Ishikawa (cell line): Measurements from ENCODE around the gene SENP5.

ENCODE experiments used
- CEBPB ChIP-seq: IDR thresholded peaks from 2 replicates; pipeline ENCODE4 v1.6.1; 2012
- EGR1 ChIP-seq: IDR thresholded peaks from 2 replicates; pipeline ENCODE4 v1.6.1; 2012
- NFIC ChIP-seq: IDR thresholded peaks from 2 replicates; pipeline ENCODE4 v1.6.1; 2012
- TAF1 ChIP-seq: IDR thresholded peaks from 2 replicates; pipeline ENCODE4 v1.6.1; 2012; ENCODE audit warnings: low read depth, mild to moderate bottlenecking
- TCF12 ChIP-seq: IDR thresholded peaks from 2 replicates; pipeline ENCODE4 v1.6.1; 2012; ENCODE audit warnings: low read depth
- TEAD4 ChIP-seq: IDR thresholded peaks from 2 replicates; pipeline ENCODE4 v1.6.1; 2012
- YY1 ChIP-seq: IDR thresholded peaks from 2 replicates; pipeline ENCODE4 v1.6.1; 2012; ENCODE audit warnings: low read depth

- no peak for TF ChIP-seq YY1
- TF ChIP-seq TEAD4, result no peak
- no peak for TF ChIP-seq CEBPB
- TF ChIP-seq NFIC, result no peak
- no peak for TF ChIP-seq TAF1
- no peak for TF ChIP-seq TCF12
- TF ChIP-seq EGR1, result no peak
Measured at GRCh38 chr3:196920733-196921132, 53.0 kb downstream of the SENP5 start.
